ENCODE measurements around the gene DNAI1.

Gene DNAI1

GRCh38 chr9:34493972-34494535, 35.4 kb downstream of the DNAI1 start:
- no peak for TF ChIP-seq CTCF (IDR thresholded peaks at IDR 0.05; ENCODE audit: extremely low read depth, insufficient read depth, missing control alignments)
- no peak for DNase-seq (ENCODE audit: low spot score)
- in situ Hi-C loops (cut with MboI; ENCODE audit: low pct_unique_long_range_greater_than_20kb, low sequenced_read_pairs, unreplicated experiment) = loop anchor here (10.0 kb wide), 1 partner anchor 59 kb away; no protein-coding TSS in a partner anchor

- in situ Hi-C loops (cut with MboI; ENCODE audit: low pct_unique_long_range_greater_than_20kb, low sequenced_read_pairs, unreplicated experiment) = loop anchor here (10.0 kb wide), 1 partner anchor 61 kb away; no protein-coding TSS in a partner anchor
- no peak for DNase-seq (ENCODE audit: low spot score)
These were observed 37.6 kb downstream of the DNAI1 start for GRCh38 chr9:34496149-34496712.

GRCh38 chr9:34498553-34498952, 39.9 kb downstream of the DNAI1 start:
- in situ Hi-C loops (cut with MboI; ENCODE audit: low pct_unique_long_range_greater_than_20kb, low sequenced_read_pairs, unreplicated experiment) = loop anchor here (10.0 kb wide), 1 partner anchor 64 kb away; no protein-coding TSS in a partner anchor
- no peak for DNase-seq (ENCODE audit: low spot score)
- no peak for TF ChIP-seq CTCF (IDR thresholded peaks at IDR 0.05; ENCODE audit: extremely low read depth, insufficient read depth, missing control alignments)

More at GRCh38 chr9:34496149-34496712, 37.6 kb downstream of the DNAI1 start:
- TF ChIP-seq CTCF (IDR thresholded peaks at IDR 0.05; ENCODE audit: extremely low read depth, insufficient read depth, missing control alignments) = no peak

- in situ Hi-C loops (cut with MboI; ENCODE audit: low pct_unique_long_range_greater_than_20kb, low sequenced_read_pairs, unreplicated experiment) = loop anchor here (10.0 kb wide), 1 partner anchor 64 kb away; no protein-coding TSS in a partner anchor
- TF ChIP-seq CTCF (IDR thresholded peaks at IDR 0.05; ENCODE audit: extremely low read depth, insufficient read depth, missing control alignments) = no peak
- no peak for DNase-seq (ENCODE audit: low spot score)
These were observed 40.5 kb downstream of the DNAI1 start for GRCh38 chr9:34499076-34499475.

- peak; percentile 74 for DNase-seq (ENCODE audit: low spot score)
- in situ Hi-C loops (cut with MboI; ENCODE audit: low pct_unique_long_range_greater_than_20kb, low sequenced_read_pairs, unreplicated experiment) = no loop called here
- TF ChIP-seq CTCF (IDR thresholded peaks at IDR 0.05; ENCODE audit: extremely low read depth, insufficient read depth, missing control alignments) = peak; percentile 85
These were observed 42.1 kb downstream of the DNAI1 start for GRCh38 chr9:34500623-34501267.

- in situ Hi-C loops (cut with MboI; ENCODE audit: low pct_unique_long_range_greater_than_20kb, low sequenced_read_pairs, unreplicated experiment) = no loop called here
- TF ChIP-seq CTCF (IDR thresholded peaks at IDR 0.05; ENCODE audit: extremely low read depth, insufficient read depth, missing control alignments) = no peak
- no peak for DNase-seq (ENCODE audit: low spot score)
These were observed 42.8 kb downstream of the DNAI1 start for GRCh38 chr9:34501372-34501771.
